ENCODE data around the gene SPOCD1. TPM values are rescaled to one million over a fixed set of nuclear protein-coding genes. Genes with fewer than 3 reads are reported as not detected.

The SPOCD1 gene
- total and polyA plus RNA-seq, 9 donors: 0.15 to 1.7 (median 0.49) TPM; not detected in 1

DNA sequence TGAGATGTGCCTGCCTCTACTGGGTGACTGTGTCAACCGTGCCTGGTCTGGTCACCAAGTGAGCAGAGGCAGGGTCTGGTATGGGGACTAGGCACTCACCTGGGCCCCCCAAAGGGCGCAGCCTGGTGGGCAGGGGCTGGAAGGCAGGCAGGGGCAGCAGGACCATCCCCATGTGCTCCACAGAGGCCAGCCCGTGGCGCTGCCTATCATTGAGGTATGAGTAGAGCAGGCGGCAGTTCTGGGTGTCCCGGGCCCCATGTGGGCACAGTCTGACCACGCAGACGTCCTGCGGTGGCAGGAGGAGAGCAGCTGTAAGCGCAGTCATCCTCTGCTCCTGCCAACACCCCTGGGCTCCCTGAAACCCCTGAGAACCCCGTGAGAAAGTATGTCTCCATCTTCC, 23.7 kb downstream of the SPOCD1 start:
- no peaks in the 10 kb centered on the region for H3K9me3 ChIP-seq
- no peaks in the 10 kb centered on the region for H3K27me3 ChIP-seq
- peak in 1 of 5 donors; percentile 32 for DNase-seq
- no peak overlapping the region for H3K27ac ChIP-seq
- no peaks in the 10 kb centered on the region for H3K36me3 ChIP-seq
- TF ChIP-seq EP300 (IDR thresholded peaks at IDR 0.05) (no peak), POLR2A (IDR thresholded peaks at IDR 0.05) (no peak)
- TF ChIP-seq, protein P1, sequence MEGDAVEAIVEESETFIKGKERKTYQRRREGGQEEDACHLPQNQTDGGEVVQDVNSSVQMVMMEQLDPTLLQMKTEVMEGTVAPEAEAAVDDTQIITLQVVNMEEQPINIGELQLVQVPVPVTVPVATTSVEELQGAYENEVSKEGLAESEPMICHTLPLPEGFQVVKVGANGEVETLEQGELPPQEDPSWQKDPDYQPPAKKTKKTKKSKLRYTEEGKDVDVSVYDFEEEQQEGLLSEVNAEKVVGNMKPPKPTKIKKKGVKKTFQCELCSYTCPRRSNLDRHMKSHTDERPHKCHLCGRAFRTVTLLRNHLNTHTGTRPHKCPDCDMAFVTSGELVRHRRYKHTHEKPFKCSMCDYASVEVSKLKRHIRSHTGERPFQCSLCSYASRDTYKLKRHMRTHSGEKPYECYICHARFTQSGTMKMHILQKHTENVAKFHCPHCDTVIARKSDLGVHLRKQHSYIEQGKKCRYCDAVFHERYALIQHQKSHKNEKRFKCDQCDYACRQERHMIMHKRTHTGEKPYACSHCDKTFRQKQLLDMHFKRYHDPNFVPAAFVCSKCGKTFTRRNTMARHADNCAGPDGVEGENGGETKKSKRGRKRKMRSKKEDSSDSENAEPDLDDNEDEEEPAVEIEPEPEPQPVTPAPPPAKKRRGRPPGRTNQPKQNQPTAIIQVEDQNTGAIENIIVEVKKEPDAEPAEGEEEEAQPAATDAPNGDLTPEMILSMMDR (IDR thresholded peaks at IDR 0.05): no peak
- no peaks in the 10 kb centered on the region for H3K4me1 ChIP-seq (ENCODE audit: insufficient read depth)
- H3K4me3 ChIP-seq: no peak overlapping the region
- 83 to 85% (median 85%) methylated on average over 11 of the region's 11 CpGs for WGBS, 3 donors
- intact Hi-C loops (cut with DNase I): loop anchor here in 3 of 4 donors (5.0 to 10.0 kb wide), 3 partner anchors 75 to 227 kb away; no protein-coding TSS in a partner anchor

DNA sequence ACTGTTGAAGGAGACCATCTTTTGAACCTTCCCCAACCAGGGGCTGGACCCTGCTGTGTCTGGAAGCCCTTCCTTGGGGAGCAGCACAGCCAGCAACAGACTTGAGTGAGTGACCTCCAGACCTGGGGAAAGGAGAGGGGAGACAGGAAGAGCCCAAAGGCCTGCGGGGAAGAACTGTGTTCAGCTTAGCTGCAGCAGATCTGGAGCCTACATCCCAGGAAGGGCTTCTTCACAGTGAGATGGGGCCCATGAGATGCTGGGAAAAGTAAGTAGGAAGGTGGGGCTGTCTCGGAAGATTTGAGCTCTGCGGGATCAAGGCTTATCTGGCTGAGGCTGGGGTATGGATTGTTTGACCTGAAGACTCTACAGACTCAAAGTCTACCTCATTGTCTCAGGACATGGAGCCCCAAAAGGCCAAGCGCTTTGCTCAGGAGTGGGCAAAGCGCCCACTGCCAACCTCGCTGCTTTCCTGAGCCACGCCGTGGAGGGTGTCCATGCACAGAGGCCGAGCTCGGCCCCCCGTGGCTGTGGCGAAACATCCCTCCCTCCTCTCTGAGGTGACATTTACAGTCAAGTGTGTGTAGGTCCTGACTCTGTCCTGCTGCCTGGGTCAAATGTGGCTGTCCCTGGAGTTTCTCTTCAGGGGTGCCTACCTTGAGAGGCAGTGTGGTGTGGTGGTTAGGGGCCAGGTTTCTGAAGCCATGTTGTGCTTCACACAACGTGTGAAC, 24.5 kb downstream of the SPOCD1 start:
- Histone ChIP-seq H3K4me1 (ENCODE audit: insufficient read depth) (no peaks in the 10 kb centered on the region), H3K9me3 (no peaks in the 10 kb centered on the region), H3K4me3 (no peak overlapping the region), H3K36me3 (no peaks in the 10 kb centered on the region), H3K27ac (no peak overlapping the region), H3K27me3 (no peaks in the 10 kb centered on the region)
- intact Hi-C loops (cut with DNase I): loop anchor here in 3 of 4 donors (5.0 to 10.0 kb wide), 3 partner anchors 74 to 226 kb away; no protein-coding TSS in a partner anchor
- peak in 1 of 5 donors; percentile 34 for DNase-seq
- TF ChIP-seq POLR2A (IDR thresholded peaks at IDR 0.05) (no peak), EP300 (IDR thresholded peaks at IDR 0.05) (no peak)
- TF ChIP-seq, protein P1 (IDR thresholded peaks at IDR 0.05): no peak
- WGBS, 3 donors: 82 to 92% (median 89%) methylated on average over 13 of the region's 13 CpGs

DNA sequence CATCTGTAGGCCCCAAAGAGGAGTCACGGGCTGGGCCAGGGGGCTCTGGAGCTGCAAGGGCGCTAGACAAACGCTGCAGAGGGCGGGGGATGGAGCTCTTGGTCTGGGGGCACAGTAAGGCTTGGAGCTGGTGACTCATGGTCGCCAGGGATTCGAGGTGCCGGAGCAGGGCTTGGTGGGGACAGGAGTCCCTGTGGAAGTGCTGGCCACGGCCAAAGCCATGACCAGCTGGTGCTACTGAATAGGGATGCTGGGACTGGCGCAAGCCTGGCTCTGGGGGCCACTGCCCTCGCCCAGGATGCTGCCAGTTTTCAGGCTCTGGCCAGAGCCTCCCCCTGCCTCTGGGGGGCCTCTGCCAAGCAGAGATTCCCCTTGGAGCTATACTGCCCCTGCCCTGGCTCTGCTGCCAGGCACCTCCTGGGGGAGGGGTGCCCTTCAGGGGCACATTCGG, 25.2 kb downstream of the SPOCD1 start:
- intact Hi-C loops (cut with DNase I): loop anchor here in 3 of 4 donors (5.0 to 10.0 kb wide), 3 partner anchors 73 to 226 kb away; no protein-coding TSS in a partner anchor
- DNase-seq: peak in 2 of 5 donors; percentile 32 to 39
- H3K36me3 ChIP-seq: no peaks in the 10 kb centered on the region
- no peaks in the 10 kb centered on the region for H3K4me1 ChIP-seq (ENCODE audit: insufficient read depth)
- no peaks in the 10 kb centered on the region for H3K9me3 ChIP-seq
- no peaks in the 10 kb centered on the region for H3K27me3 ChIP-seq
- TF ChIP-seq EP300 (IDR thresholded peaks at IDR 0.05) (no peak), POLR2A (IDR thresholded peaks at IDR 0.05) (no peak)
- TF ChIP-seq, protein P1 (IDR thresholded peaks at IDR 0.05): no peak
- WGBS, 3 donors: 88 to 94% (median 93%) methylated on average over 11 of the region's 11 CpGs
- no peak overlapping the region for H3K27ac ChIP-seq
- H3K4me3 ChIP-seq: no peak overlapping the region

DNA sequence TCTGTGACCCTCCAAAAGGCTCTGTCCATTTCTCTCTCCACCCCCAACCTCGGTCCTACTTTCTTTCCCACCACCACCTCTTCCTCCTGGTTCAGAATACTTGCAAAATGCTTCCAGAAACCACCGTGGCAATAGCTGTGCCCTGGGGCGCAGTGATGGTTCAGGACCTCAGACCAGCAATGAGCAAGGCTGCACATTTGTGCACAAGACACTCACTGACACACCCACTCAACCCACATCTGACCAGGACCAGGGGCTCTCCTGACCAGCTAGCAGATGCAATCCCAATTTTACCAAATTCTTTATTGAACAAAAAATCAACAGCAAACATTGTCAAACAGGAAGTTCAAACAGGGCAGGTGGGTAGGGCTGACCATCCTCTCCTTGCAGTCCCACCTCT, 25.7 kb downstream of the SPOCD1 start:
- Histone ChIP-seq H3K27me3 (no peaks in the 10 kb centered on the region), H3K9me3 (no peaks in the 10 kb centered on the region), H3K4me1 (ENCODE audit: insufficient read depth) (no peaks in the 10 kb centered on the region), H3K4me3 (no peak overlapping the region), H3K27ac (no peak overlapping the region), H3K36me3 (no peaks in the 10 kb centered on the region)
- 79 to 87% (median 83%) methylated on average over 3 of the region's 3 CpGs for WGBS, 3 donors
- intact Hi-C loops (cut with DNase I): loop anchor here in 3 of 4 donors (5.0 to 10.0 kb wide), 3 partner anchors 73 to 225 kb away; no protein-coding TSS in a partner anchor
- peak in 2 of 5 donors; percentile 14 to 27 for DNase-seq
- TF ChIP-seq EP300 (IDR thresholded peaks at IDR 0.05) (no peak), POLR2A (IDR thresholded peaks at IDR 0.05) (no peak)
- TF ChIP-seq, protein P1 (IDR thresholded peaks at IDR 0.05): no peak

Measured in ovary (tissue), 9 donors.